NCI-H524 (cell line): ENCODE results near the gene GIPC3.
"Not testable (repeated sequence)": the region's sequence is repeated elsewhere in the genome, so short reads cannot be mapped to it uniquely, and the experiment has no call there.

Source experiments
- DNase-seq, 2 experiments: peaks; one replicate each; lab custom pipeline; 2025; lab: John Stamatoyannopoulos, UW

GIPC3 gene

GRCh38 chr19:3576696-3577443 lies 8.4 kb upstream of the GIPC3 start:
- DNase-seq: no peak

GRCh38 chr19:3577723-3578344 lies 7.4 kb upstream of the GIPC3 start:
- DNase-seq: no peak

GRCh38 chr19:3578390-3578789 lies 6.9 kb upstream of the GIPC3 start:
- no peak for DNase-seq

GRCh38 chr19:3580156-3580934 lies 4.9 kb upstream of the GIPC3 start:
- no peak for DNase-seq

GRCh38 chr19:3581792-3582191 lies 3.5 kb upstream of the GIPC3 start:
- not testable (repeated sequence) for DNase-seq

GRCh38 chr19:3584036-3584802 lies 1.1 kb upstream of the GIPC3 start:
- DNase-seq: not testable (repeated sequence)

- peak in 1 of 2 experiments; percentile 55 for DNase-seq
These were observed 899 bp downstream of the GIPC3 start for GRCh38 chr19:3586127-3586626.

- DNase-seq: no peak
These were observed 1.5 kb downstream of the GIPC3 start for GRCh38 chr19:3586707-3587346.

- DNase-seq: no peak
These were observed 4.2 kb downstream of the GIPC3 start for GRCh38 chr19:3589439-3589838.

- no peak for DNase-seq
These were observed 4.7 kb downstream of the GIPC3 start for GRCh38 chr19:3589949-3590348.

GRCh38 chr19:3590991-3591659 lies 5.8 kb downstream of the GIPC3 start:
- no peak for DNase-seq

- no peak for DNase-seq
These were observed 6.8 kb downstream of the GIPC3 start for GRCh38 chr19:3591876-3592613.

GRCh38 chr19:3593156-3593555 lies 7.9 kb downstream of the GIPC3 start:
- no peak for DNase-seq

GRCh38 chr19:3595521-3596061 lies 10.3 kb downstream of the GIPC3 start:
- DNase-seq: no peak

- no peak for DNase-seq
These were observed 14.5 kb downstream of the GIPC3 start for GRCh38 chr19:3599776-3600187.

GRCh38 chr19:3601021-3601420 lies 15.7 kb downstream of the GIPC3 start:
- no peak for DNase-seq

GRCh38 chr19:3603121-3603811 lies 18.0 kb downstream of the GIPC3 start:
- DNase-seq: no peak

GRCh38 chr19:3604227-3604986 lies 19.1 kb downstream of the GIPC3 start:
- DNase-seq: no peak

GRCh38 chr19:3604987-3605343 lies 19.7 kb downstream of the GIPC3 start:
- no peak for DNase-seq
